Breast epithelium (tissue), 3 donors: ENCODE data around the gene AHSP.

Experiments used
- CTCF ChIP-seq, 3 donors: fragments of 450-650 bp; IDR thresholded peaks; one replicate each; pipeline ENCODE4 v1.5.1; 2016 to 2017; ENCODE audit warnings: antibody characterized with exemption in 3 of 3, mild to moderate bottlenecking in 3 of 3, moderate library complexity in 3 of 3
- POLR2A ChIP-seq: fragments of 450-650 bp; IDR thresholded peaks from one replicate; pipeline ENCODE4 v1.6.1; 2016; ENCODE audit warnings: antibody characterized with exemption, mild to moderate bottlenecking, moderate library complexity

- no peak for TF ChIP-seq POLR2A
- TF ChIP-seq CTCF (IDR thresholded peaks at IDR 0.05): no peak
Measured at GRCh38 chr16:31479751-31480150, 47.9 kb upstream of the AHSP start.
